HG03342 (cell line): Measurements from ENCODE around the gene SRCAP.

Experiments used
- ATAC-seq: cut with Tn5 transposase; IDR thresholded peaks from one replicate; pipeline ENCODE4 v1.9.1; 2021; ENCODE audit warnings: mild to moderate bottlenecking, moderate library complexity; ENCODE audit not compliant: unreplicated experiment

SRCAP gene

GRCh38 chr16:30698816-30699614 lies at the start of gene SRCAP:
Gene SRCAP (plus strand): TSS chr16:30699171. CDS start chr16:30700825, 1,654 bp downstream.
- peak; percentile 31 for ATAC-seq

GRCh38 chr16:30649725-30650368 lies 49.1 kb upstream of the SRCAP start:
- peak; percentile 10 for ATAC-seq

GRCh38 chr16:30650369-30651123 lies 48.4 kb upstream of the SRCAP start, which contains the start of gene PRR14:
Gene PRR14 (plus strand): TSS chr16:30650960. CDS start chr16:30651646, 686 bp downstream.
- ATAC-seq: peak; percentile 66

- ATAC-seq: peak; percentile 48
Measured at GRCh38 chr16:30651124-30652004, 47.6 kb upstream of the SRCAP start.

- no peak for ATAC-seq
Measured at GRCh38 chr16:30652005-30652296, 47.0 kb upstream of the SRCAP start.

GRCh38 chr16:30652718-30653117 lies 46.3 kb upstream of the SRCAP start:
- no peak for ATAC-seq

GRCh38 chr16:30654856-30655255 lies 44.1 kb upstream of the SRCAP start:
- ATAC-seq: no peak

- ATAC-seq: no peak
Measured at GRCh38 chr16:30655815-30656347, 43.1 kb upstream of the SRCAP start.

GRCh38 chr16:30656388-30656787 lies 42.6 kb upstream of the SRCAP start:
- no peak for ATAC-seq

GRCh38 chr16:30656974-30657865 lies 41.8 kb upstream of the SRCAP start:
- ATAC-seq: no peak

GRCh38 chr16:30657866-30658730 lies 40.9 kb upstream of the SRCAP start, which contains the start of gene FBRS:
Gene FBRS (plus strand): TSS chr16:30658431. CDS start chr16:30659519, 1,088 bp downstream.
- peak; percentile 63 for ATAC-seq

- ATAC-seq: peak; percentile 27
Measured at GRCh38 chr16:30658731-30659506, 40.1 kb upstream of the SRCAP start.

GRCh38 chr16:30659507-30660423 lies 39.2 kb upstream of the SRCAP start:
- no peak for ATAC-seq

GRCh38 chr16:30660424-30661261 lies 38.3 kb upstream of the SRCAP start:
- ATAC-seq: no peak

GRCh38 chr16:30662449-30662848 lies 36.5 kb upstream of the SRCAP start:
- ATAC-seq: no peak

- ATAC-seq: no peak
Measured at GRCh38 chr16:30663038-30663437, 35.9 kb upstream of the SRCAP start.
